Loucy (cell line): ENCODE data around the gene RPN2.

Experiments
- H2AFZ ChIP-seq: fragments of 200-600 bp; sonication (generic); 2 replicates; pipeline ENCODE4 v1.6.0; 2016; ENCODE audit warnings: antibody characterized with exemption, mild to moderate bottlenecking, low read length, moderate library complexity
- H3F3A ChIP-seq: fragments of 200-600 bp; 2 replicates; pipeline ENCODE4 v1.6.0; 2016; ENCODE audit warnings: antibody characterized with exemption, low read depth, mild to moderate bottlenecking
- H3K27me3 ChIP-seq: fragments of 200-600 bp; sonication (generic); 2 replicates; pipeline ENCODE4 v1.6.1; 2014; ENCODE audit warnings: low read length, mild to moderate bottlenecking; ENCODE audit not compliant: insufficient read depth, poor library complexity, severe bottlenecking
- H3K36me3 ChIP-seq: fragments of 200-600 bp; sonication (generic); 2 replicates; pipeline ENCODE4 v1.6.1; 2016; ENCODE audit warnings: low read length; ENCODE audit not compliant: insufficient read depth
- H3K4me1 ChIP-seq: fragments of 200-600 bp; sonication (generic); 2 replicates; pipeline ENCODE4 v1.5.1; 2014; ENCODE audit warnings: low read length, mild to moderate bottlenecking; ENCODE audit not compliant: insufficient read depth, poor library complexity, severe bottlenecking
- H3K4me2 ChIP-seq: fragments of 200-600 bp; sonication (generic); 2 replicates; pipeline ENCODE4 v1.6.0; 2014; ENCODE audit warnings: antibody characterized with exemption, low read length, low read depth, mild to moderate bottlenecking; ENCODE audit not compliant: poor library complexity, severe bottlenecking
- H3K4me3 ChIP-seq: fragments of 200-600 bp; sonication (generic); 2 replicates; pipeline ENCODE4 v1.5.1; 2014; ENCODE audit warnings: low read length, mild to moderate bottlenecking, mixed read lengths; ENCODE audit not compliant: poor library complexity, severe bottlenecking
- H3K79me2 ChIP-seq: fragments of 200-600 bp; sonication (generic); 2 replicates; pipeline ENCODE4 v1.6.1; 2014; ENCODE audit warnings: low read length; ENCODE audit not compliant: insufficient read depth
- H3K9ac ChIP-seq: fragments of 200-600 bp; sonication (generic); 2 replicates; pipeline ENCODE4 v1.6.0; 2014; ENCODE audit warnings: mild to moderate bottlenecking, low read depth, low read length, moderate library complexity; ENCODE audit not compliant: poor library complexity, severe bottlenecking
- H3K9me2 ChIP-seq: fragments of 200-600 bp; sonication (generic); replicated peaks from 2 replicates; pipeline ENCODE4 v1.6.1; 2016; ENCODE audit warnings: low read depth, low read length, mixed read lengths
- H3K9me3 ChIP-seq: fragments of 200-600 bp; sonication (generic); 2 replicates; pipeline ENCODE4 v1.6.1; 2014; ENCODE audit warnings: mild to moderate bottlenecking, antibody characterized with exemption, low read length, low read depth; ENCODE audit not compliant: insufficient read depth
- H4K20me1 ChIP-seq: fragments of 200-600 bp; sonication (generic); 2 replicates; pipeline ENCODE4 v1.6.0; 2014; ENCODE audit warnings: antibody characterized with exemption, low read length, mild to moderate bottlenecking; ENCODE audit not compliant: insufficient read depth, poor library complexity, severe bottlenecking
- EZH2phosphoT487 ChIP-seq: fragments of 200-600 bp; IDR thresholded peaks from 2 replicates; pipeline ENCODE4 v1.6.1; 2018; ENCODE audit warnings: antibody characterized with exemption, mild to moderate bottlenecking, moderate library complexity, borderline replicate concordance
- TF ChIP-seq, protein P1 (sequence below): fragments of 200-600 bp; sonication (generic); conservative IDR thresholded peaks from 2 replicates; pipeline ENCODE4 v1.5.1; 2014; ENCODE audit warnings: mild to moderate bottlenecking, antibody characterized with exemption, low read length

RPN2 gene

DNA sequence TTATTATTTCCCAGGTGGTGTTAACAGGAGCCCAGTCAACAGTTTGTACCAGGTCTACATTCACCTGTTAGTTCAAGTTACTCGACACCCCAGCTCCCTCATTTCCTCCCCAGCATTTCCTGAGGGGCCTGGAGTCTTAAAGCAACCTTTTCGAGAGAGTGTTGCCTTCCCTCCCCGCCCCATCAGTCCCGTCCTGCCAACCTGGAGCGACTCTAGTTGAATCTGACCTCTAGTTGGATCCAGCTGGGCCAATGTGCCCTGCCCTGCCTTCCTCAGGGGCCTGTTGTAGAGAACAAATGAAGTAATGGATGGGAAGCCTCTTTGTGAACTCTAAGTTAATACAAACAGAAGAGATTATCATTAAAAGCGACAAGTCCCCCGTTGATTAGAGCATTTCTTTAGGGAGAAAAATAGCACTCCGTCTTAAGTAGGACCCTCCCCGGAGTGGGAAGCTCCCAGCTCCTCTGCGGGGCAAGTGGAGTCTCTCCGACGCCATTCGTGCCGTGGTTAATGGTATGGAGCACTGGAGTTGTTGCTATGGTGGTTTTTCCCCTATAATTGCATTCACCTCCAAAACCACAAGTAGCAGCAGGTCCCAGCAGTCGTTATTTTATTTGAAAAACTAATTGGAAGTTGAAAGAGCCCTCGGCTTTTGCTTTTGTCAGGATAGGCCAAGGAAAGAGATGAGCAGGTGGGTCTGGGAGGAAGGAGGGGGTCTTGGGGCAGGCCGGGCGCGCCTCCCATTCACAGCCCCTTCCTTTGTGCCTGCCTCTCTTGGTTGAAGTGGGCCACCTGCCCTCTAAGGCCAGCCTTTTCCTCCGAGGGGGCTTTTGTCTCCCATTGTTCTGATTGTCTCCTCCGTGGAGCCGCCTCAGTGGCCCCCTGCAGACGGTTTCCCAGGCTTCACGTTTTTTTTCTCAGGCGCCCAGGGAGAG lies 66.4 kb downstream of the RPN2 start:
- H3K4me1 ChIP-seq = peaks cover 3% of the 10 kb centered on the region
- H3F3A ChIP-seq = no peaks in the 10 kb centered on the region
- peaks cover 34% of the 10 kb centered on the region; the same call in 1 of the 2 replicates for H3K36me3 ChIP-seq
- no peak for TF ChIP-seq EZH2phosphoT487
- TF ChIP-seq, protein P1, sequence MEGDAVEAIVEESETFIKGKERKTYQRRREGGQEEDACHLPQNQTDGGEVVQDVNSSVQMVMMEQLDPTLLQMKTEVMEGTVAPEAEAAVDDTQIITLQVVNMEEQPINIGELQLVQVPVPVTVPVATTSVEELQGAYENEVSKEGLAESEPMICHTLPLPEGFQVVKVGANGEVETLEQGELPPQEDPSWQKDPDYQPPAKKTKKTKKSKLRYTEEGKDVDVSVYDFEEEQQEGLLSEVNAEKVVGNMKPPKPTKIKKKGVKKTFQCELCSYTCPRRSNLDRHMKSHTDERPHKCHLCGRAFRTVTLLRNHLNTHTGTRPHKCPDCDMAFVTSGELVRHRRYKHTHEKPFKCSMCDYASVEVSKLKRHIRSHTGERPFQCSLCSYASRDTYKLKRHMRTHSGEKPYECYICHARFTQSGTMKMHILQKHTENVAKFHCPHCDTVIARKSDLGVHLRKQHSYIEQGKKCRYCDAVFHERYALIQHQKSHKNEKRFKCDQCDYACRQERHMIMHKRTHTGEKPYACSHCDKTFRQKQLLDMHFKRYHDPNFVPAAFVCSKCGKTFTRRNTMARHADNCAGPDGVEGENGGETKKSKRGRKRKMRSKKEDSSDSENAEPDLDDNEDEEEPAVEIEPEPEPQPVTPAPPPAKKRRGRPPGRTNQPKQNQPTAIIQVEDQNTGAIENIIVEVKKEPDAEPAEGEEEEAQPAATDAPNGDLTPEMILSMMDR = no peak
- no peaks in the 10 kb centered on the region for H3K79me2 ChIP-seq
- H2AFZ ChIP-seq = no peak overlapping the region
- no peaks in the 10 kb centered on the region for H3K27me3 ChIP-seq
- no peak overlapping the region for H3K4me2 ChIP-seq
- H3K9ac ChIP-seq = no peak overlapping the region
- no peaks in the 10 kb centered on the region for H3K9me2 ChIP-seq
- H3K4me3 ChIP-seq = no peak overlapping the region
- no peaks in the 10 kb centered on the region for H3K9me3 ChIP-seq
- no peaks in the 10 kb centered on the region for H4K20me1 ChIP-seq

DNA sequence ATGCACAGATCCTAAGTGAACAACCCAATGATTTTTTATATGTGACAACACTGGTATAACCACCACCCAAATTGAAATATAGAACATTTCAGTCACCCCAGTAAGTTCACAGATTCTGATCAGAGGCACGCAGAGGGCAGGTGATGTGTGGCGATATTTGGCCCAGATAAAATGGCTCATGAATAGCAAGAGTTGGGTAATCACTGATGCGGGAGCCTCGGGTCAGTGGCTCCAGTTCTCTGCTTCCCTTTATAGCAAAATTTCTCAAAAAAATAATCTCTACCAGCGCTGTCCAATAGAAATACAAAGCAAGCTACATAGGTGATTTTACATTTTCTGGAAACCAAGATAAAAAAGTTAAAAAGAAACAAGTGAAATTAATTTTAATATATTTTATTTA lies 67.6 kb downstream of the RPN2 start:
- H3K9me2 ChIP-seq = no peaks in the 10 kb centered on the region
- no peaks in the 10 kb centered on the region for H3F3A ChIP-seq
- peaks cover 21% of the 10 kb centered on the region; the same call in 1 of the 2 replicates for H3K36me3 ChIP-seq
- peaks cover 3% of the 10 kb centered on the region for H3K4me1 ChIP-seq
- H2AFZ ChIP-seq = no peak overlapping the region
- H3K79me2 ChIP-seq = no peaks in the 10 kb centered on the region
- H4K20me1 ChIP-seq = no peaks in the 10 kb centered on the region
- no peak overlapping the region for H3K9ac ChIP-seq
- no peak overlapping the region for H3K4me3 ChIP-seq
- no peaks in the 10 kb centered on the region for H3K9me3 ChIP-seq
- H3K4me2 ChIP-seq = no peak overlapping the region
- H3K27me3 ChIP-seq = no peaks in the 10 kb centered on the region
- TF ChIP-seq, protein P1 = no peak
- TF ChIP-seq EZH2phosphoT487 = no peak

DNA sequence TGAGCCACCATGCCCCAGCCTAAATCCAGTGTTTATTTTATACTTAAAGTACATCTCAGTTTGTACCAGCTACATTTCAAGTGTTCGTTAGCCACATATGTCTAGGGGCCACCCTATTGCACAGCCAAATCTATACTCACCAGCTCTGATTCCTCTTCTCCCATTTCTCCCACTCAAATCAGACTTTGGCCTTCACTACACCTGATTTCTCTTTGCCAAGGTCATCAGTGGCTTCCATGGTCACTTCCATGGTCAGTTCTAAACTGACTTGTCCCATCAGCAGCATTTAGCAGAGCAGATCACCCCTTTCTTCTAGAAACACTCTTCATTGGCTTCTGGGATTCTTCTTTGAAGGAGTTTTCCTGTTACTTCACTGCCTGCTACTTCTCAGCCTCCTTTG lies 68.4 kb downstream of the RPN2 start:
- no peaks in the 10 kb centered on the region for H3K79me2 ChIP-seq

More for the DNA sequence above, 68.4 kb downstream of the RPN2 start:
- H3K4me3 ChIP-seq = no peak overlapping the region
- no peaks in the 10 kb centered on the region for H3K9me3 ChIP-seq
- H3K4me2 ChIP-seq = no peak overlapping the region
- H2AFZ ChIP-seq = no peak overlapping the region
- no peak overlapping the region for H3K9ac ChIP-seq
- no peaks in the 10 kb centered on the region for H3F3A ChIP-seq
- H3K36me3 ChIP-seq = peaks cover 13% of the 10 kb centered on the region; the same call in 1 of the 2 replicates
- H3K9me2 ChIP-seq = no peaks in the 10 kb centered on the region
- no peaks in the 10 kb centered on the region for H4K20me1 ChIP-seq
- H3K27me3 ChIP-seq = no peaks in the 10 kb centered on the region
- no peak for TF ChIP-seq EZH2phosphoT487
- TF ChIP-seq, protein P1 = no peak
- peaks cover 3% of the 10 kb centered on the region for H3K4me1 ChIP-seq
